HCT116 (cell line): Measurements from ENCODE around the gene KCNE4. TPM values are rescaled to one million over a fixed set of nuclear protein-coding genes. Genes with fewer than 3 reads are reported as not detected.

Experiments
- ATAC-seq: fragments of 200-7000 bp; cut with Tn5 transposase; 2 replicates; pipeline ENCODE4 v1.9.1; 2020; ENCODE audit warnings: mild to moderate bottlenecking, moderate library complexity
- BruUV-seq: library from RNA; stranded (reverse); fragments of 400-500 nt; replicated peaks from 2 replicates; lab custom pipeline; 2021; lab: Mats Ljungman, UMichigan
- CTCF ChIA-PET: fragments of 300-600 bp; sonication (Branson Sonifier 250); formaldehyde crosslinking; loops from one replicate; lab custom pipeline; 2021; ENCODE audit warnings: antibody characterized with exemption; lab: Charles Lee
- POLR2A ChIA-PET: fragments of 300-600, 350-600 bp; sonication (Branson Sonifier 250); formaldehyde crosslinking; loops from one replicate; lab custom pipeline; 2021; ENCODE audit warnings: antibody characterized with exemption; lab: Charles Lee
- RAD21 ChIA-PET, 2 experiments: fragments of 300-600 bp; sonication (Branson Sonifier 250); formaldehyde crosslinking; loops; one replicate each; lab custom pipeline; 2023; ENCODE audit warnings: low total read pairs in 2 of 2; ENCODE audit not compliant: uncharacterized antibody in 2 of 2, unreplicated experiment in 2 of 2, low non-redundant PET in 1 of 2; lab: Charles Lee
- DNase-seq: peaks from one replicate; pipeline ENCODE4 v3.0.0-alpha.2; 2010; ENCODE audit warnings: low read depth, low spot score
- H2AFZ ChIP-seq: fragments of 200-600 bp; shearing (Covaris generic), sonication (generic); 2 replicates; pipeline ENCODE4 v1.6.1; 2017; ENCODE audit warnings: low read depth, mixed run types, mixed read lengths, antibody characterized with exemption, low read length; ENCODE audit not compliant: poor library complexity, severe bottlenecking
- H3K27ac ChIP-seq: 2 replicates; pipeline ENCODE4 v1.5.1; 2012; ENCODE audit warnings: low read depth, low read length
- H3K27me3 ChIP-seq: fragments of 200-600 bp; sonication (generic); 2 replicates; pipeline ENCODE4 v1.6.1; 2016; ENCODE audit warnings: mixed run types, low read length, mixed read lengths; ENCODE audit not compliant: insufficient read depth
- H3K36me3 ChIP-seq, 2 experiments: fragments of 200-500 bp in 1 of 2; fragments of 200-600 bp in 1 of 2; sonication (Bioruptor generic) in 1 of 2; sonication (generic) in 1 of 2; 2 replicates each; pipeline versions ENCODE4 v1.5.1 to v1.6.1; 2014 to 2016; ENCODE audit warnings: low read length in 2 of 2, inconsistent platforms in 1 of 2, mixed read lengths in 1 of 2, mixed run types in 1 of 2; ENCODE audit not compliant: insufficient read depth in 2 of 2, control insufficient read depth in 1 of 2
- H3K4me1 ChIP-seq, 2 experiments: fragments of 200-600 bp in 1 of 2; sonication (generic) in 1 of 2; 2 replicates each; pipeline versions ENCODE4 v1.5.1 to v1.6.1; 2012 to 2017; ENCODE audit warnings: low read length in 2 of 2, inconsistent platforms in 1 of 2, mild to moderate bottlenecking in 1 of 2, mixed read lengths in 1 of 2, mixed run types in 1 of 2, moderate library complexity in 1 of 2; ENCODE audit not compliant: insufficient read depth in 2 of 2, control insufficient read depth in 1 of 2
- H3K4me2 ChIP-seq: fragments of 200-600 bp; sonication (generic); 2 replicates; pipeline ENCODE4 v1.6.1; 2017; ENCODE audit warnings: mixed run types, low read length, mixed read lengths
- H3K4me3 ChIP-seq, 2 experiments: fragments of 200-600 bp in 1 of 2; sonication (generic) in 1 of 2; replicated peaks in 1 of 2; 2 replicates each; pipeline ENCODE4 v1.5.1; 2011 to 2016; ENCODE audit warnings: low read length in 2 of 2, control low read depth in 1 of 2, low read depth in 1 of 2, mild to moderate bottlenecking in 1 of 2, mixed read lengths in 1 of 2, mixed run types in 1 of 2
- H3K79me2 ChIP-seq: fragments of 200-600 bp; sonication (generic); 2 replicates; pipeline ENCODE4 v1.6.1; 2017; ENCODE audit warnings: mild to moderate bottlenecking, mixed run types, low read length, moderate library complexity, mixed read lengths; ENCODE audit not compliant: insufficient read depth
- H3K9ac ChIP-seq: fragments of 200-600 bp; sonication (generic); 2 replicates; pipeline ENCODE4 v1.6.1; 2016; ENCODE audit warnings: low read length, mixed read lengths
- H3K9me2 ChIP-seq: fragments of 200-600 bp; sonication (generic), shearing (Covaris generic); 2 replicates; pipeline ENCODE4 v1.6.1; 2017; ENCODE audit warnings: mixed run types, mild to moderate bottlenecking, moderate library complexity; ENCODE audit not compliant: insufficient read depth
- H3K9me3 ChIP-seq, 2 experiments: fragments of 200-500 bp in 1 of 2; fragments of 200-600 bp in 1 of 2; sonication (Bioruptor generic) in 1 of 2; sonication (generic) in 1 of 2; 2 replicates each; pipeline ENCODE4 v1.6.1; 2014 to 2017; ENCODE audit warnings: low read length in 2 of 2, mixed read lengths in 2 of 2, inconsistent platforms in 1 of 2, low read depth in 1 of 2, mild to moderate bottlenecking in 1 of 2, mixed run types in 1 of 2, moderate library complexity in 1 of 2; ENCODE audit not compliant: control insufficient read depth in 1 of 2, insufficient read depth in 1 of 2
- H4K20me1 ChIP-seq: fragments of 200-600 bp; sonication (generic), shearing (Covaris generic); 2 replicates; pipeline ENCODE4 v1.6.1; 2017; ENCODE audit warnings: mixed run types, mild to moderate bottlenecking, moderate library complexity; ENCODE audit not compliant: insufficient read depth
- CEBPB ChIP-seq: IDR thresholded peaks from 2 replicates; pipeline ENCODE4 v1.6.1; 2012; ENCODE audit warnings: low read depth
- ELF1 ChIP-seq: IDR thresholded peaks from 2 replicates; pipeline ENCODE4 v1.6.1; 2012; ENCODE audit warnings: low read depth, borderline replicate concordance
- EZH2phosphoT487 ChIP-seq: fragments of 200-600 bp; IDR thresholded peaks from 2 replicates; pipeline ENCODE4 v1.6.1; 2018; ENCODE audit warnings: antibody characterized with exemption, borderline replicate concordance
- FOSL1 ChIP-seq: IDR thresholded peaks from 2 replicates; pipeline ENCODE4 v1.6.1; 2012; ENCODE audit warnings: low read depth
- POLR2A ChIP-seq: IDR thresholded peaks from 2 replicates; pipeline ENCODE4 v1.7.0; 2011; ENCODE audit warnings: borderline replicate concordance; ENCODE audit not compliant: insufficient read depth, insufficient read length; ENCODE audit errors: extremely low read depth
- POLR2AphosphoS5 ChIP-seq: IDR thresholded peaks from 2 replicates; pipeline ENCODE4 v1.6.1; 2011; ENCODE audit warnings: mild to moderate bottlenecking, low read depth, low read length, moderate library complexity
- SRF ChIP-seq: IDR thresholded peaks from 2 replicates; pipeline ENCODE4 v1.6.1; 2012; ENCODE audit warnings: low read depth
- TCF7L2 ChIP-seq: IDR thresholded peaks from 2 replicates; pipeline ENCODE4 v1.7.0; 2011; ENCODE audit warnings: borderline replicate concordance, inconsistent platforms; ENCODE audit not compliant: insufficient read depth, insufficient read length; ENCODE audit errors: extremely low read depth
- YY1 ChIP-seq: IDR thresholded peaks from 2 replicates; pipeline ENCODE4 v1.6.1; 2011; ENCODE audit warnings: low read length, low read depth, moderate library complexity, mild to moderate bottlenecking; ENCODE audit not compliant: insufficient replicate concordance; ENCODE audit errors: extremely low read depth
- intact Hi-C: fragments of 100-400 bp; cut with micrococcal nuclease; formaldehyde crosslinking; loops from 2 replicates; pipeline ENCODE4 v1.10.0; 2022
- total RNA-seq: library from RNA; stranded (reverse); gene quantifications from one replicate; pipeline ENCODE4 v1.2.1, GENCODE V29; 2021; ENCODE audit not compliant: unreplicated experiment
- TF ChIP-seq, protein P1 (sequence below): IDR thresholded peaks from 2 replicates; pipeline ENCODE4 v1.6.1; 2012; ENCODE audit warnings: low read depth
- TF ChIP-seq, protein P2 (sequence below): IDR thresholded peaks from 2 replicates; pipeline ENCODE4 v1.6.1; 2011; ENCODE audit warnings: mild to moderate bottlenecking, low read length, moderate library complexity; ENCODE audit not compliant: insufficient replicate concordance; ENCODE audit errors: extremely low read depth

Gene KCNE4
- total RNA-seq, 1 experiment from 2014 or later: not detected

GRCh38 chr2:223071139-223071538 is 19.1 kb downstream of the KCNE4 start:
- Histone ChIP-seq H4K20me1 (no peaks in the 10 kb centered on the region), H3K27me3 (no peaks in the 10 kb centered on the region), H3K9ac (no peak overlapping the region), H3K4me2 (no peak overlapping the region), H3K9me2 (no peaks in the 10 kb centered on the region; the same call in 1 of the 2 replicates), H3K79me2 (no peaks in the 10 kb centered on the region), H3K27ac (no peak overlapping the region), H3K4me3 (no peak overlapping the region), H3K9me3 (no peaks in the 10 kb centered on the region), H3K36me3 (no peaks in the 10 kb centered on the region), H3K4me1 (no peaks in the 10 kb centered on the region), H2AFZ (no peak overlapping the region)
- ChIA-PET RAD21 (no interaction called here), CTCF (no interaction called here), POLR2A (no interaction called here)
- TF ChIP-seq YY1 (no peak), TCF7L2 (no peak), SRF (no peak), ELF1 (no peak), POLR2AphosphoS5 (no peak), FOSL1 (no peak), POLR2A (no peak), CEBPB (no peak), EZH2phosphoT487 (no peak)
- TF ChIP-seq, protein P1, sequence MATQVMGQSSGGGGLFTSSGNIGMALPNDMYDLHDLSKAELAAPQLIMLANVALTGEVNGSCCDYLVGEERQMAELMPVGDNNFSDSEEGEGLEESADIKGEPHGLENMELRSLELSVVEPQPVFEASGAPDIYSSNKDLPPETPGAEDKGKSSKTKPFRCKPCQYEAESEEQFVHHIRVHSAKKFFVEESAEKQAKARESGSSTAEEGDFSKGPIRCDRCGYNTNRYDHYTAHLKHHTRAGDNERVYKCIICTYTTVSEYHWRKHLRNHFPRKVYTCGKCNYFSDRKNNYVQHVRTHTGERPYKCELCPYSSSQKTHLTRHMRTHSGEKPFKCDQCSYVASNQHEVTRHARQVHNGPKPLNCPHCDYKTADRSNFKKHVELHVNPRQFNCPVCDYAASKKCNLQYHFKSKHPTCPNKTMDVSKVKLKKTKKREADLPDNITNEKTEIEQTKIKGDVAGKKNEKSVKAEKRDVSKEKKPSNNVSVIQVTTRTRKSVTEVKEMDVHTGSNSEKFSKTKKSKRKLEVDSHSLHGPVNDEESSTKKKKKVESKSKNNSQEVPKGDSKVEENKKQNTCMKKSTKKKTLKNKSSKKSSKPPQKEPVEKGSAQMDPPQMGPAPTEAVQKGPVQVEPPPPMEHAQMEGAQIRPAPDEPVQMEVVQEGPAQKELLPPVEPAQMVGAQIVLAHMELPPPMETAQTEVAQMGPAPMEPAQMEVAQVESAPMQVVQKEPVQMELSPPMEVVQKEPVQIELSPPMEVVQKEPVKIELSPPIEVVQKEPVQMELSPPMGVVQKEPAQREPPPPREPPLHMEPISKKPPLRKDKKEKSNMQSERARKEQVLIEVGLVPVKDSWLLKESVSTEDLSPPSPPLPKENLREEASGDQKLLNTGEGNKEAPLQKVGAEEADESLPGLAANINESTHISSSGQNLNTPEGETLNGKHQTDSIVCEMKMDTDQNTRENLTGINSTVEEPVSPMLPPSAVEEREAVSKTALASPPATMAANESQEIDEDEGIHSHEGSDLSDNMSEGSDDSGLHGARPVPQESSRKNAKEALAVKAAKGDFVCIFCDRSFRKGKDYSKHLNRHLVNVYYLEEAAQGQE: no peak
- TF ChIP-seq, protein P2, sequence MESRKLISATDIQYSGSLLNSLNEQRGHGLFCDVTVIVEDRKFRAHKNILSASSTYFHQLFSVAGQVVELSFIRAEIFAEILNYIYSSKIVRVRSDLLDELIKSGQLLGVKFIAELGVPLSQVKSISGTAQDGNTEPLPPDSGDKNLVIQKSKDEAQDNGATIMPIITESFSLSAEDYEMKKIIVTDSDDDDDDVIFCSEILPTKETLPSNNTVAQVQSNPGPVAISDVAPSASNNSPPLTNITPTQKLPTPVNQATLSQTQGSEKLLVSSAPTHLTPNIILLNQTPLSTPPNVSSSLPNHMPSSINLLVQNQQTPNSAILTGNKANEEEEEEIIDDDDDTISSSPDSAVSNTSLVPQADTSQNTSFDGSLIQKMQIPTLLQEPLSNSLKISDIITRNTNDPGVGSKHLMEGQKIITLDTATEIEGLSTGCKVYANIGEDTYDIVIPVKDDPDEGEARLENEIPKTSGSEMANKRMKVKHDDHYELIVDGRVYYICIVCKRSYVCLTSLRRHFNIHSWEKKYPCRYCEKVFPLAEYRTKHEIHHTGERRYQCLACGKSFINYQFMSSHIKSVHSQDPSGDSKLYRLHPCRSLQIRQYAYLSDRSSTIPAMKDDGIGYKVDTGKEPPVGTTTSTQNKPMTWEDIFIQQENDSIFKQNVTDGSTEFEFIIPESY: no peak
- BruUV-seq: no TSS peak
- DNase-seq (no peak), ATAC-seq (no peak)
- intact Hi-C loops: no loop called here
